HCT116 (cell line): ENCODE measurements around the gene C2orf81.

Experiments
- CEBPB ChIP-seq: IDR thresholded peaks from 2 replicates; pipeline ENCODE4 v1.6.1; 2012; ENCODE audit warnings: low read depth
- CTCF ChIP-seq, 3 experiments: fragments of 200-600 bp in 1 of 3; sonication (generic) in 1 of 3; IDR thresholded peaks in 2 of 3; conservative IDR thresholded peaks in 1 of 3; 2 replicates each; pipeline ENCODE4 v1.5.1; 2012 to 2017; ENCODE audit warnings: low read depth in 2 of 3, low read length in 2 of 3, antibody characterized with exemption in 1 of 3, borderline replicate concordance in 1 of 3, control low read depth in 1 of 3, mild to moderate bottlenecking in 1 of 3, mixed read lengths in 1 of 3, mixed run types in 1 of 3, moderate library complexity in 1 of 3; ENCODE audit not compliant: insufficient read depth in 1 of 3
- EGR1 ChIP-seq: IDR thresholded peaks from 2 replicates; pipeline ENCODE4 v1.6.1; 2012; ENCODE audit warnings: low read depth
- EZH2phosphoT487 ChIP-seq: fragments of 200-600 bp; IDR thresholded peaks from 2 replicates; pipeline ENCODE4 v1.6.1; 2018; ENCODE audit warnings: antibody characterized with exemption, borderline replicate concordance
- POLR2A ChIP-seq: IDR thresholded peaks from 2 replicates; pipeline ENCODE4 v1.7.0; 2011; ENCODE audit warnings: borderline replicate concordance; ENCODE audit not compliant: insufficient read depth, insufficient read length; ENCODE audit errors: extremely low read depth
- POLR2AphosphoS5 ChIP-seq: IDR thresholded peaks from 2 replicates; pipeline ENCODE4 v1.6.1; 2011; ENCODE audit warnings: mild to moderate bottlenecking, low read depth, low read length, moderate library complexity
- RAD21 ChIP-seq: IDR thresholded peaks from 2 replicates; pipeline ENCODE4 v1.6.1; 2012; ENCODE audit warnings: low read depth, mild to moderate bottlenecking
- REST ChIP-seq: IDR thresholded peaks from 2 replicates; pipeline ENCODE4 v1.6.1; 2012; ENCODE audit warnings: low read depth
- SP1 ChIP-seq: IDR thresholded peaks from 2 replicates; pipeline ENCODE4 v1.6.1; 2012; ENCODE audit warnings: low read depth
- TCF7L2 ChIP-seq: IDR thresholded peaks from 2 replicates; pipeline ENCODE4 v1.7.0; 2011; ENCODE audit warnings: borderline replicate concordance, inconsistent platforms; ENCODE audit not compliant: insufficient read depth, insufficient read length; ENCODE audit errors: extremely low read depth
- ZFX ChIP-seq: fragments of 450-650 bp; IDR thresholded peaks from 2 replicates; pipeline ENCODE4 v1.6.1; 2017
- TF ChIP-seq, protein P1 (sequence below): IDR thresholded peaks from 2 replicates; pipeline ENCODE4 v1.6.1; 2011; ENCODE audit warnings: mild to moderate bottlenecking, low read length, moderate library complexity; ENCODE audit not compliant: insufficient replicate concordance; ENCODE audit errors: extremely low read depth
- TF ChIP-seq, protein P2 (sequence below): IDR thresholded peaks from 2 replicates; pipeline ENCODE4 v1.6.1; 2012

- no peak for TF ChIP-seq EGR1
- TF ChIP-seq CTCF (IDR thresholded peaks at IDR 0.05 in 2 of 3, conservative IDR thresholded peaks at IDR 0.05 in 1 of 3; ENCODE audit: borderline replicate concordance in 1 of 3, insufficient read depth in 1 of 3, low read depth in 2 of 3, low read length in 2 of 3): no peak
- no peak for TF ChIP-seq ZFX
- no peak for TF ChIP-seq REST
- TF ChIP-seq, protein P1, sequence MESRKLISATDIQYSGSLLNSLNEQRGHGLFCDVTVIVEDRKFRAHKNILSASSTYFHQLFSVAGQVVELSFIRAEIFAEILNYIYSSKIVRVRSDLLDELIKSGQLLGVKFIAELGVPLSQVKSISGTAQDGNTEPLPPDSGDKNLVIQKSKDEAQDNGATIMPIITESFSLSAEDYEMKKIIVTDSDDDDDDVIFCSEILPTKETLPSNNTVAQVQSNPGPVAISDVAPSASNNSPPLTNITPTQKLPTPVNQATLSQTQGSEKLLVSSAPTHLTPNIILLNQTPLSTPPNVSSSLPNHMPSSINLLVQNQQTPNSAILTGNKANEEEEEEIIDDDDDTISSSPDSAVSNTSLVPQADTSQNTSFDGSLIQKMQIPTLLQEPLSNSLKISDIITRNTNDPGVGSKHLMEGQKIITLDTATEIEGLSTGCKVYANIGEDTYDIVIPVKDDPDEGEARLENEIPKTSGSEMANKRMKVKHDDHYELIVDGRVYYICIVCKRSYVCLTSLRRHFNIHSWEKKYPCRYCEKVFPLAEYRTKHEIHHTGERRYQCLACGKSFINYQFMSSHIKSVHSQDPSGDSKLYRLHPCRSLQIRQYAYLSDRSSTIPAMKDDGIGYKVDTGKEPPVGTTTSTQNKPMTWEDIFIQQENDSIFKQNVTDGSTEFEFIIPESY: no peak
- no peak for TF ChIP-seq EZH2phosphoT487
- no peak for TF ChIP-seq POLR2AphosphoS5
- TF ChIP-seq POLR2A: no peak
- TF ChIP-seq, protein P2, sequence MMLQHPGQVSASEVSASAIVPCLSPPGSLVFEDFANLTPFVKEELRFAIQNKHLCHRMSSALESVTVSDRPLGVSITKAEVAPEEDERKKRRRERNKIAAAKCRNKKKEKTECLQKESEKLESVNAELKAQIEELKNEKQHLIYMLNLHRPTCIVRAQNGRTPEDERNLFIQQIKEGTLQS: no peak
- no peak for TF ChIP-seq CEBPB
- no peak for TF ChIP-seq SP1
- no peak for TF ChIP-seq RAD21
- TF ChIP-seq TCF7L2: no peak
These were observed 39.7 kb downstream of the C2orf81 start for GRCh38 chr2:74381751-74382150.
